Spleen (tissue), 11 donors: ENCODE data around the gene LRP11. TPM values are rescaled to one million over a fixed set of nuclear protein-coding genes. Genes with fewer than 3 reads are reported as not detected.

Source experiments
- DNase-seq: peaks from one replicate; pipeline ENCODE4 v3.0.0-alpha.2; 2020
- H3K27ac ChIP-seq, 8 donors: fragments of 200-600 bp; sonication (generic) in 7 of 8; 1 replicate in 4 of 8; 2 replicates in 4 of 8; pipeline versions ENCODE4 v1.5.0 to v1.8.0; 2016 to 2021; ENCODE audit warnings: inconsistent platforms in 4 of 8, mild to moderate bottlenecking in 4 of 8, moderate library complexity in 1 of 8
- H3K27me3 ChIP-seq, 7 donors: fragments of 200-600 bp; sonication (generic) in 6 of 7; replicated peaks in 1 of 7; 1 replicate in 4 of 7; 2 replicates in 3 of 7; pipeline versions ENCODE4 v1.5.0 to v1.8.0; 2016 to 2021; ENCODE audit warnings: inconsistent platforms in 3 of 7, mild to moderate bottlenecking in 1 of 7
- H3K36me3 ChIP-seq, 6 donors: fragments of 200-600 bp; sonication (generic) in 5 of 6; 1 replicate in 4 of 6; 2 replicates in 2 of 6; pipeline versions ENCODE4 v1.5.0 to v1.8.0; 2016 to 2021; ENCODE audit warnings: inconsistent platforms in 2 of 6
- H3K4me1 ChIP-seq, 6 donors: fragments of 200-600 bp; sonication (generic) in 5 of 6; 1 replicate in 3 of 6; 2 replicates in 3 of 6; pipeline versions ENCODE4 v1.5.0 to v1.8.0; 2016 to 2021; ENCODE audit warnings: inconsistent platforms in 3 of 6
- H3K4me3 ChIP-seq, 8 donors: fragments of 200-600 bp; sonication (generic) in 7 of 8; 1 replicate in 4 of 8; 2 replicates in 4 of 8; pipeline versions ENCODE4 v1.5.0 to v1.8.0; 2016 to 2021; ENCODE audit warnings: inconsistent platforms in 4 of 8, mild to moderate bottlenecking in 4 of 8, moderate library complexity in 2 of 8
- H3K9me3 ChIP-seq, 8 donors: fragments of 200-600 bp; sonication (generic) in 7 of 8; 1 replicate in 4 of 8; 2 replicates in 4 of 8; pipeline versions ENCODE4 v1.5.0 to v1.8.0; 2016 to 2021; ENCODE audit warnings: inconsistent platforms in 4 of 8
- POLR2A ChIP-seq, 3 donors: fragments of 450-650 bp; IDR thresholded peaks; one replicate each; pipeline ENCODE4 v1.5.1; 2017; ENCODE audit warnings: antibody characterized with exemption in 3 of 3, mild to moderate bottlenecking in 1 of 3
- POLR2AphosphoS5 ChIP-seq, 3 donors: sonication (generic); formaldehyde crosslinking; IDR thresholded peaks; one replicate each; pipeline ENCODE4 v1.5.1; 2017; ENCODE audit warnings: antibody characterized with exemption in 3 of 3
- WGBS, 5 donors: extraction: QIAGEN DNeasy Blood & Tissue Kit in 3 of 5; methylation state at CpG; one replicate each; pipeline versions ENCODE4 v1.1.5 to v1.1.7; 2013 to 2018; 5-methylcytosine and 5-hydroxymethylcytosine counted together
- intact Hi-C: fragments of 100-400 bp; cut with DNase I; formaldehyde crosslinking; loops from one replicate; pipeline ENCODE4 v1.15.0; 2023; ENCODE audit warnings: low total_unique reads
- polyA plus RNA-seq, 3 donors: library from polyadenylated mRNA; stranded (reverse); fragments of 200-250 nt; gene quantifications; one replicate each; pipeline ENCODE4 v1.2.1, GENCODE V29; 2013
- total RNA-seq, 7 donors: library from RNA; depleted of rRNA in 3 of 7; stranded (reverse); fragments of >200 nt in 3 of 7; fragmentation: NEBNext Ultra II Directional in 4 of 7; extraction: Animal tissue kit (Norgen Biotek cat#: 25700) in 4 of 7; gene quantifications; one replicate each; pipeline versions ENCODE4 v1.1.0 to v1.2.1, GENCODE V29; 2016 to 2021
- TF ChIP-seq, protein P1 (sequence below), 11 experiments: fragments of 200-600 bp in 7 of 11; fragments of 450-650 bp in 4 of 11; sonication (generic) in 4 of 11; IDR thresholded peaks in 8 of 11; conservative IDR thresholded peaks in 3 of 11; 1 replicate in 7 of 11; 2 replicates in 4 of 11; pipeline versions ENCODE4 v1.4.0 to v1.8.0; 2016 to 2021; ENCODE audit warnings: antibody characterized with exemption in 11 of 11, inconsistent platforms in 4 of 11, mild to moderate bottlenecking in 1 of 11
- donor health status: healthy with polysubstance abuse.
- donor health status: DM: no; HTN: no; CAD: no; lungs with moderate emphysema.
- donor health status: DM: no; HTN: no; CAD: no.
- donor health status: Bipolar disorder and iron deficiency.
- donor health status: healthy.
- donor health status: DM: no; HTN: no; CAD: no.
- donor health status: DM: yes; HTN: yes; CAD: no.

LRP11 gene
- total and polyA plus RNA-seq, 10 donors: 0.65 to 15.0 (median 7.1) TPM

DNA sequence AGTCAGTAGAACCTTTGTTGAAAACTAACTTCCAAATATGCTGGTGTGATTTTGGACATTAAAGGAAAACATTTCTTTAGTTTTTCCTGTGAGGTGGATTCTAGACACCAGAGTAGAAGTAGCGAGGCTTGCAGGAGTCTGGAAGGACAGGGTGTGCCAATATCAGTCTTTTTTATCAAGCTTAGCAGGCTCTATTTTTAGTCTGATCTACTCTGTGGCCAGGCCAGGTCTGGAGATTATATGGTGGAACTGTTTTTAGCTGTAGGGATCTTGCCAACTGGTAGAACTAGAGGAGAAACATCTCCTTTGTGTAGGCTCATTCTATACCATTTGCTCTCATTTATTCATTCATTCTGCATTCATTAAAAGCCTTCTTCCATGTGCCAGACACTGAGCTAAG is 42.7 kb downstream of the LRP11 start:
- no peak overlapping the region for H3K4me3 ChIP-seq
- no peak overlapping the region for H3K27ac ChIP-seq
- no peaks in the 10 kb centered on the region for H3K9me3 ChIP-seq
- TF ChIP-seq POLR2AphosphoS5 (IDR thresholded peaks at IDR 0.05) (no peak), POLR2A (IDR thresholded peaks at IDR 0.05) (no peak)
- TF ChIP-seq, protein P1, sequence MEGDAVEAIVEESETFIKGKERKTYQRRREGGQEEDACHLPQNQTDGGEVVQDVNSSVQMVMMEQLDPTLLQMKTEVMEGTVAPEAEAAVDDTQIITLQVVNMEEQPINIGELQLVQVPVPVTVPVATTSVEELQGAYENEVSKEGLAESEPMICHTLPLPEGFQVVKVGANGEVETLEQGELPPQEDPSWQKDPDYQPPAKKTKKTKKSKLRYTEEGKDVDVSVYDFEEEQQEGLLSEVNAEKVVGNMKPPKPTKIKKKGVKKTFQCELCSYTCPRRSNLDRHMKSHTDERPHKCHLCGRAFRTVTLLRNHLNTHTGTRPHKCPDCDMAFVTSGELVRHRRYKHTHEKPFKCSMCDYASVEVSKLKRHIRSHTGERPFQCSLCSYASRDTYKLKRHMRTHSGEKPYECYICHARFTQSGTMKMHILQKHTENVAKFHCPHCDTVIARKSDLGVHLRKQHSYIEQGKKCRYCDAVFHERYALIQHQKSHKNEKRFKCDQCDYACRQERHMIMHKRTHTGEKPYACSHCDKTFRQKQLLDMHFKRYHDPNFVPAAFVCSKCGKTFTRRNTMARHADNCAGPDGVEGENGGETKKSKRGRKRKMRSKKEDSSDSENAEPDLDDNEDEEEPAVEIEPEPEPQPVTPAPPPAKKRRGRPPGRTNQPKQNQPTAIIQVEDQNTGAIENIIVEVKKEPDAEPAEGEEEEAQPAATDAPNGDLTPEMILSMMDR (IDR thresholded peaks at IDR 0.05 in 8 of 11, conservative IDR thresholded peaks at IDR 0.05 in 3 of 11): no peak
- H3K4me1 ChIP-seq: no peaks in the 10 kb centered on the region
- intact Hi-C loops: no loop called here
- 89 to 95% (median 90%) methylated on average over 1 of the region's 1 CpG for WGBS, 5 donors
- no peak for DNase-seq
- no peaks in the 10 kb centered on the region for H3K27me3 ChIP-seq
- H3K36me3 ChIP-seq: peaks cover 0 to 5% (median 0%) of the 10 kb centered on the region in 6 donors

GRCh38 chr6:149820506-149820905 is 43.7 kb downstream of the LRP11 start:
- DNase-seq: no peak
- no peaks in the 10 kb centered on the region for H3K9me3 ChIP-seq
- H3K4me3 ChIP-seq: no peak overlapping the region
- TF ChIP-seq, protein P1 (IDR thresholded peaks at IDR 0.05 in 8 of 11, conservative IDR thresholded peaks at IDR 0.05 in 3 of 11): no peak
- TF ChIP-seq POLR2AphosphoS5 (IDR thresholded peaks at IDR 0.05) (no peak), POLR2A (IDR thresholded peaks at IDR 0.05) (no peak)
- 91 to 95% (median 93%) methylated on average over 7 of the region's 7 CpGs for WGBS, 5 donors
- intact Hi-C loops: no loop called here
- no peaks in the 10 kb centered on the region for H3K36me3 ChIP-seq
- no peaks in the 10 kb centered on the region for H3K4me1 ChIP-seq
- no peak overlapping the region for H3K27ac ChIP-seq
- H3K27me3 ChIP-seq: no peaks in the 10 kb centered on the region

- no peak overlapping the region for H3K4me3 ChIP-seq
- H3K4me1 ChIP-seq: no peaks in the 10 kb centered on the region
- H3K36me3 ChIP-seq: peaks cover 0 to 37% (median 16%) of the 10 kb centered on the region in 6 donors
- H3K27me3 ChIP-seq: no peaks in the 10 kb centered on the region
- H3K27ac ChIP-seq: no peak overlapping the region
- TF ChIP-seq POLR2AphosphoS5 (IDR thresholded peaks at IDR 0.05) (no peak), POLR2A (IDR thresholded peaks at IDR 0.05) (no peak)
- TF ChIP-seq, protein P1 (IDR thresholded peaks at IDR 0.05 in 8 of 11, conservative IDR thresholded peaks at IDR 0.05 in 3 of 11): no peak
- 86 to 91% (median 90%) methylated on average over 4 of the region's 4 CpGs for WGBS, 5 donors
- intact Hi-C loops: no loop called here
- no peaks in the 10 kb centered on the region for H3K9me3 ChIP-seq
- no peak for DNase-seq
Observed at GRCh38 chr6:149815788-149816187, 48.4 kb downstream of the LRP11 start.

DNA sequence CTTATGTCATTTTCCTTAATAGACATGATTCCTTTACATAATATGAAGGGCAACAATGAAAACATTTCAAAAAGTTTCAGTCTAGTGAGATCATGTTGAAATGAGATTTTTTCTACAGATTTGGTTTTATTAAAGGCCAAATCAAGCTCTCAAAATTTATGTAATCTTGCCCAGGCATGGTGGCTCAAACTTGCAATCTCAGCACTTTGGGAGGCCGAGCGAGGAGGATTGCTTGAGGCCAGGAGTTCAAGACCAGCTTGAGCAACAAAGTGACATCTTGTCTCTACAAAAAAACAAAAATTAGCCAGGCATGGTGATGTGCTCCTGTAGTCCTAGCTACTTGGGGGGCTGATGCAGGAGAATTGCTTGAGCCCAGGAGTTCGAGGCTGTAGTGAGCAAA is 50.8 kb downstream of the LRP11 start:
- no peak for TF ChIP-seq POLR2AphosphoS5 (IDR thresholded peaks at IDR 0.05)
- TF ChIP-seq, protein P1 (IDR thresholded peaks at IDR 0.05 in 8 of 11, conservative IDR thresholded peaks at IDR 0.05 in 3 of 11): no peak
- no peak for TF ChIP-seq POLR2A (IDR thresholded peaks at IDR 0.05)
- intact Hi-C loops: no loop called here
- no peak for DNase-seq
- Histone ChIP-seq H3K4me3 (no peak overlapping the region), H3K27me3 (no peaks in the 10 kb centered on the region), H3K9me3 (no peaks in the 10 kb centered on the region), H3K36me3 (peaks cover 0 to 50% (median 22%) of the 10 kb centered on the region in 6 donors), H3K4me1 (no peaks in the 10 kb centered on the region), H3K27ac (no peak overlapping the region)
- 95 to 98% (median 97%) methylated on average over 3 of the region's 3 CpGs for WGBS, 5 donors
